GM23338 (cell line): ENCODE measurements around the gene FIGN. TPM values are rescaled to one million over a fixed set of nuclear protein-coding genes. Genes with fewer than 3 reads are reported as not detected.

Experiments used
- ATAC-seq: fragments of 200-7000 bp; cut with Tn5 transposase; 3 replicates; pipeline ENCODE4 v1.9.1; 2020
- DNase-seq: peaks from one replicate; pipeline ENCODE4 v3.0.0-alpha.2; 2015; ENCODE audit warnings: low spot score
- H2AFZ ChIP-seq: fragments of 200-600 bp; sonication (generic); 2 replicates; pipeline ENCODE4 v1.8.0; 2016; ENCODE audit warnings: antibody characterized with exemption, mild to moderate bottlenecking, moderate library complexity
- H3F3A ChIP-seq: fragments of 200-600 bp; sonication (generic); replicated peaks from 2 replicates; pipeline ENCODE4 v1.8.0; 2017; ENCODE audit warnings: antibody characterized with exemption, mixed run types, low read depth
- H3K27ac ChIP-seq: fragments of 200-600 bp; sonication (generic); 2 replicates; pipeline ENCODE4 v1.6.1; 2016; ENCODE audit warnings: low read depth
- H3K27me3 ChIP-seq: fragments of 200-600 bp; sonication (generic); 2 replicates; pipeline ENCODE4 v1.8.0; 2016; ENCODE audit warnings: mild to moderate bottlenecking, mixed run types, moderate library complexity; ENCODE audit not compliant: insufficient read depth
- H3K36me3 ChIP-seq: fragments of 200-600 bp; sonication (generic); 2 replicates; pipeline ENCODE4 v1.8.0; 2016; ENCODE audit warnings: mild to moderate bottlenecking; ENCODE audit not compliant: insufficient read depth
- H3K4me1 ChIP-seq: fragments of 200-600 bp; sonication (generic); 2 replicates; pipeline ENCODE4 v1.8.0; 2016; ENCODE audit warnings: mild to moderate bottlenecking, moderate library complexity; ENCODE audit not compliant: insufficient read depth
- H3K4me2 ChIP-seq: fragments of 200-600 bp; sonication (generic); 2 replicates; pipeline ENCODE4 v1.7.1; 2017; ENCODE audit warnings: mixed run types
- H3K4me3 ChIP-seq: fragments of 200-600 bp; sonication (generic); 2 replicates; pipeline ENCODE4 v1.6.1; 2016; ENCODE audit warnings: mixed run types
- H3K79me2 ChIP-seq: fragments of 200-600 bp; sonication (generic); replicated peaks from 2 replicates; pipeline ENCODE4 v1.8.0; 2017; ENCODE audit warnings: mild to moderate bottlenecking; ENCODE audit not compliant: insufficient read depth
- H3K9me2 ChIP-seq: fragments of 200-600 bp; sonication (generic); 2 replicates; pipeline ENCODE4 v1.8.0; 2017; ENCODE audit not compliant: insufficient read depth
- H4K20me1 ChIP-seq: fragments of 200-600 bp; sonication (generic); replicated peaks from 2 replicates; pipeline ENCODE4 v1.8.0; 2017; ENCODE audit warnings: mild to moderate bottlenecking; ENCODE audit not compliant: insufficient read depth
- H3K27ac Mint-ChIP-seq: 2 replicates; pipeline ENCODE4 v1.8.0; 2020; ENCODE audit warnings: inconsistent platforms, mild to moderate bottlenecking, moderate library complexity, mixed read lengths
- H3K27me3 Mint-ChIP-seq: 3 replicates; pipeline ENCODE4 v1.8.0; 2022; ENCODE audit warnings: low read depth, mild to moderate bottlenecking, moderate library complexity, mixed read lengths, inconsistent platforms; ENCODE audit not compliant: insufficient read depth, poor library complexity
- H3K36me3 Mint-ChIP-seq: 3 replicates; pipeline ENCODE4 v1.8.0; 2021; ENCODE audit warnings: low read depth, mild to moderate bottlenecking, inconsistent platforms, moderate library complexity, mixed read lengths
- H3K4me1 Mint-ChIP-seq: 3 replicates; pipeline ENCODE4 v1.8.0; 2020; ENCODE audit warnings: mild to moderate bottlenecking, inconsistent platforms, mixed read lengths
- H3K4me3 Mint-ChIP-seq: 3 replicates; pipeline ENCODE4 v1.8.0; 2021; ENCODE audit warnings: moderate library complexity, mild to moderate bottlenecking, inconsistent platforms, mixed read lengths
- H3K9me3 Mint-ChIP-seq: 3 replicates; pipeline ENCODE4 v1.8.0; 2020; ENCODE audit warnings: moderate library complexity, mild to moderate bottlenecking, inconsistent platforms, mixed read lengths
- CTCF ChIP-seq, 2 experiments: fragments of 200-600 bp in 1 of 2; sonication (generic) in 1 of 2; conservative IDR thresholded peaks; 2 replicates each; pipeline versions ENCODE4 v1.5.1 to v1.6.1; 2016 to 2017; ENCODE audit warnings: antibody characterized with exemption in 2 of 2, low read depth in 2 of 2, mild to moderate bottlenecking in 2 of 2, moderate library complexity in 1 of 2
- POLR2AphosphoS5 ChIP-seq: IDR thresholded peaks from 2 replicates; pipeline ENCODE4 v1.6.1; 2016; ENCODE audit warnings: antibody characterized with exemption, low read depth
- REST ChIP-seq: IDR thresholded peaks from one replicate; pipeline ENCODE4 v1.6.1; 2018; ENCODE audit warnings: antibody characterized with exemption; ENCODE audit not compliant: unreplicated experiment
- ZNF331 ChIP-seq: fragments of 250-450 bp; sonication (Bioruptor Pico); IDR thresholded peaks from 2 replicates; pipeline ENCODE4 v1.5.0; 2020; ENCODE audit warnings: low read depth, mild to moderate bottlenecking, moderate library complexity
- ZNF462 ChIP-seq: fragments of 250-450 bp; sonication (Bioruptor Pico); IDR thresholded peaks from 2 replicates; pipeline ENCODE4 v1.5.0; 2020; ENCODE audit warnings: mild to moderate bottlenecking, moderate library complexity
- polyA plus RNA-seq: library from polyadenylated mRNA; unstranded; fragments of >200 nt; fragmentation: Nextera tagmentation; extraction: Ambion mirVana; gene quantifications from 2 replicates; pipeline ENCODE4 v1.2.1, GENCODE V29; 2016
- total RNA-seq: library from RNA; depleted of rRNA; stranded (reverse); fragments of >200 nt; shearing (Covaris generic); gene quantifications from 2 replicates; pipeline ENCODE4 v1.2.3, GENCODE V29; 2014

Gene FIGN
- total and polyA plus RNA-seq, 2 experiments from 2014 or later: 17.2 to 23.6 TPM

- TF ChIP-seq ZNF462 (CRISPR knock-in tag): no peak
Observed at GRCh38 chr2:163737190-163737439, 1.3 kb upstream of the FIGN start (continued).

GRCh38 chr2:163736433-163737189 lies 803 bp upstream of the FIGN start:
- DNase-seq: peak; percentile 90

More at GRCh38 chr2:163736433-163737189, 803 bp upstream of the FIGN start:
- Histone ChIP-seq H3K79me2 (peaks cover 39% of the 10 kb centered on the region), H3K9me2 (no peaks in the 10 kb centered on the region), H2AFZ (no peak overlapping the region), H3K27me3 (no peaks in the 10 kb centered on the region), H3K36me3 (no peaks in the 10 kb centered on the region), H3K4me1 (peaks cover 33% of the 10 kb centered on the region), H3K4me3 (peak overlapping the region; percentile 80), H4K20me1 (no peaks in the 10 kb centered on the region), H3F3A (no peaks in the 10 kb centered on the region), H3K4me2 (peak overlapping the region; percentile 88), H3K27ac (peak overlapping the region; percentile 86)
- ATAC-seq: peak; percentile 86
- H3K27me3 Mint-ChIP-seq: peaks cover 5% of the 10 kb centered on the region
- TF ChIP-seq CTCF (conservative IDR thresholded peaks at IDR 0.05; ENCODE audit: low read depth in 2 of 2): peak; percentile 21 to 37
- no peak for TF ChIP-seq ZNF331
- peak; percentile 40; the same call in 1 of the 2 replicates for TF ChIP-seq POLR2AphosphoS5
- no peak for TF ChIP-seq REST
- peaks cover 38% of the 10 kb centered on the region for H3K4me1 Mint-ChIP-seq
- H3K4me3 Mint-ChIP-seq: peak overlapping the region; percentile 91
- H3K36me3 Mint-ChIP-seq: no peaks in the 10 kb centered on the region
- peak overlapping the region; percentile 91 for H3K27ac Mint-ChIP-seq
- H3K9me3 Mint-ChIP-seq: no peaks in the 10 kb centered on the region
